Memory B cell (primary cell): ENCODE measurements around the gene GCC1.

Source experiments
- ATAC-seq: fragments of 150-1000 bp; cut with Tn5 transposase; 2 replicates; pipeline ENCODE4 v1.10.0; 2021; ENCODE audit warnings: low read depth, mild to moderate bottlenecking, moderate library complexity
- DNase-seq, 2 donors: peaks; one replicate each; pipeline ENCODE4 v3.0.0; 2022; ENCODE audit warnings: low spot score in 2 of 2
- H3K27ac Mint-ChIP-seq: one replicate; pipeline ENCODE4 v1.8.0; 2022; ENCODE audit warnings: mild to moderate bottlenecking, moderate library complexity, mixed read lengths
- H3K27me3 Mint-ChIP-seq: one replicate; pipeline ENCODE4 v1.8.0; 2022; ENCODE audit warnings: mixed read lengths
- H3K36me3 Mint-ChIP-seq: one replicate; pipeline ENCODE4 v1.8.0; 2022; ENCODE audit warnings: mild to moderate bottlenecking, mixed read lengths
- H3K4me1 Mint-ChIP-seq: one replicate; pipeline ENCODE4 v1.8.0; 2022; ENCODE audit warnings: mixed read lengths
- H3K4me3 Mint-ChIP-seq: one replicate; pipeline ENCODE4 v1.8.0; 2022; ENCODE audit warnings: mild to moderate bottlenecking, moderate library complexity, mixed read lengths
- H3K9me3 Mint-ChIP-seq: one replicate; pipeline ENCODE4 v1.8.0; 2022; ENCODE audit warnings: mixed read lengths

GCC1 gene

DNA sequence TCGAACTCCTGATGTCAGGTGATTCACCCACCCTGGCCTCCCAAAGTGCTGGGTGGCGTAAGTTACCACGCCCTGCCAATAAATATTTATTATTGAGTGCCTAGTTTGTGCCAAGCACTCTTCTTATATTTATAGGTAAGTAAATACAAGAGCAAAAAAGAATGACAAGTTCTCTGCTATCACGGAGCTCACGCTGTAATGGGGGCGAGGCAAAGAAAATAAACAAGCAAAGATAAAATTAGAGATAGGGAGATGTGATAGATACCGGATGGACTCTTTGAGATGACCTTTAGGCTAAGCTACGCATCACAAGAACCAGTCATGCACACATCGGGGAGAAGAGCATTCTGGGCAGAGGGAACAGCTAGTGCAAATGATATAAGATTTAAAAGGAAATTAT lies 46.3 kb downstream of the GCC1 start:
- H3K4me3 Mint-ChIP-seq: no peak overlapping the region
- ATAC-seq (no peak), DNase-seq (no peak)
- no peaks in the 10 kb centered on the region for H3K9me3 Mint-ChIP-seq
- H3K27ac Mint-ChIP-seq: no peak overlapping the region
- H3K4me1 Mint-ChIP-seq: peaks cover 4% of the 10 kb centered on the region
- peaks cover 2% of the 10 kb centered on the region for H3K36me3 Mint-ChIP-seq
- H3K27me3 Mint-ChIP-seq: peaks cover 20% of the 10 kb centered on the region

DNA sequence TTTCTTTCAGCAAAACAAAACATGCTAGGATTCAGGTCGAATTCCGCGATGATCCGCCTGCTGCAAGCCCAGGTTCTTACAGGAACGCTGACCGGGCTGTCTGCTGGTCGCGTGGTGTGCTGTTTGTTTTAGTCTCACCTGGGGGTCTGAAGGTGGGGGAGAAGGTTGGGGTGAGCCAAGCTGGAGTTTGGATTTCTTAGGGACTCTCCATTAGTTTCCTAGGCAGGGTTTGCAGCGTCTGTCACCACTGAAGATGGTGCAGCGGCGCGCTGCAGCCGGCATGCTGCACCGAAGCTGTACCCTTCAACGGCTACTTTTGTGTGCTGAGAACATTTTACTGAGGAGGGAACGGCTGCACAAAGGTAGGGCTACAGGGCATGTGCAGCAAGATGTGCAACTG lies 48.7 kb downstream of the GCC1 start:
- Mint-ChIP-seq H3K27ac (no peak overlapping the region), H3K36me3 (peaks cover 2% of the 10 kb centered on the region), H3K9me3 (peaks cover 3% of the 10 kb centered on the region), H3K4me1 (peaks cover 4% of the 10 kb centered on the region), H3K4me3 (no peak overlapping the region), H3K27me3 (peaks cover 20% of the 10 kb centered on the region)
- ATAC-seq (no peak), DNase-seq (no peak)

DNA sequence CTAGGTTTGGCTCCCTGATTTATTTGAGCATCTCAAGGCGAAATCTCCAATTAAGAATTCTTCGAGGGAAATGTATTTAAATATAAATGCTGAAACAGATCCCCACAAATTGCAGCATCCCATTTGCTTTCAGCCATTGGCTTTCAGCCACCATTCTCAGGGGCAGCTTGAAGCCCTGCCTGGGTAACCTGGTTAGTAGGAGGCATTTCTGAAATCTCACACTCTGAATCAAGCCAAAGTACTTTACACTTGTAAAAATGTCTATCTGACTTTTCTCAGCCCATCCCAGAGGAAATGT lies 49.1 kb downstream of the GCC1 start:
- Mint-ChIP-seq H3K27ac (no peak overlapping the region), H3K4me3 (no peak overlapping the region), H3K36me3 (peaks cover 2% of the 10 kb centered on the region), H3K27me3 (peaks cover 18% of the 10 kb centered on the region), H3K4me1 (peaks cover 4% of the 10 kb centered on the region), H3K9me3 (peaks cover 3% of the 10 kb centered on the region)
- DNase-seq (no peak), ATAC-seq (no peak)

DNA sequence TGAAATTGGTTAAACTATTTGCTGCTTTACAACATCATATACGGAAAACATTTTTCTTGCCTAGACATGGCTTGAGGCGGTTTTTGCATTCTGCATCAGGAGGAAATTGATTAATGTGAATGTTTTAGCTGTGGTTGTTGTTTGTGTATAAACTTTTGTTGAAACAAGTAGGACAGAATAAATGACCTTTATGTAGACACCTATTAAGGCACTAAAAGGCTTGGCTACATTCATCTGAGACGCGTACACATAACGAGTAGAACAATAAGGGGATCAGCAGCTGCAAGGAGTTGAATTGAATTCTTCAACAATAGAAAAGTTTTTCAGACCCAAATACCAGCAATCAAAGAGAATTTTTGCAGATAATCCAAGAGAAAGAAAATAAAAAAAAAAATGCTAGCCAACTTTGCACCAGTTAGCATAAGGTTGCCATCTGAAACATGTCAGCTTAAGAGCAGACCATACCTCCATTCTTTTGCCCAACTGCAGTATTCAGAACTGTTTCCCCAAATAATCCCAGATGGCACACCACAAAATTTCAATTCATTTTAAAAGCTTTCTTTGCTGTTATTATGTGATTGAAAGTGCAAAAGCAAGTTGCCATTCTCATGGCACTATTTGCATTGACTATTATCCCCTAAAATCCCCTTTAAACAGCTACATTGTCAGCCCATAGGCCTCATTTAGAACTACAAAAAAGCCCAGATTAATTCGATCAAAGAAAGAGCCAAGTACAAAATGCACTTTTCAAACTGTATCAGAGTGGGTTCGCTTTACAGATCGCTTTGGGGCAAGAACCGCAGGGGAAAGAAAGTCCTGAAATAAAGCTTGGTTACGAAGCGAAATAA lies 49.6 kb downstream of the GCC1 start:
- peaks cover 2% of the 10 kb centered on the region for H3K36me3 Mint-ChIP-seq
- peaks cover 17% of the 10 kb centered on the region for H3K27me3 Mint-ChIP-seq

DNA sequence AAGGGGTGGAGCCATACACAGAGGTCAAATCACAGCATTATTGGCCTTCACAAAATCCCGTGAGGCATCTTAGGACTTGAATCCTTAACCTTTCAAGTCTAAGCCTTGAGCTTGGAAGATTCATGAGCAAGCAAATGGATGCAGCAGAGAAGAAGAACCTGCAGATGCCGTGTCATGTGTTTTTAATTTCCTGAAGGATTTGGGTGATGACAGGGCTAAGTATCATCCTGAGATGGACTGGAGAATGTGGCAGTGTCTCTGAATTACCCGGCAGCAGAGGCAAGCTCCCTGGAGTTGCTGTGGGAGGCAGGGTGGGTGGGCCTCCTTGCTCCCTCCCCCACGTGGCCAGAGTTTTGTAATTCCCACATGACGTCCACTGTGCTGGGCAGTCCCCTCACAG lies 50.8 kb downstream of the GCC1 start:
- H3K27ac Mint-ChIP-seq: no peak overlapping the region
- DNase-seq (no peak), ATAC-seq (no peak)
- peaks cover 12% of the 10 kb centered on the region for H3K27me3 Mint-ChIP-seq
- peaks cover 7% of the 10 kb centered on the region for H3K9me3 Mint-ChIP-seq
- H3K4me1 Mint-ChIP-seq: peaks cover 4% of the 10 kb centered on the region
- no peak overlapping the region for H3K4me3 Mint-ChIP-seq
- no peaks in the 10 kb centered on the region for H3K36me3 Mint-ChIP-seq

More for the DNA sequence above, 49.6 kb downstream of the GCC1 start:
- ATAC-seq (no peak), DNase-seq (no peak)
- no peak overlapping the region for H3K27ac Mint-ChIP-seq
- no peak overlapping the region for H3K4me3 Mint-ChIP-seq
- H3K4me1 Mint-ChIP-seq: peaks cover 4% of the 10 kb centered on the region
- H3K9me3 Mint-ChIP-seq: peaks cover 3% of the 10 kb centered on the region

DNA sequence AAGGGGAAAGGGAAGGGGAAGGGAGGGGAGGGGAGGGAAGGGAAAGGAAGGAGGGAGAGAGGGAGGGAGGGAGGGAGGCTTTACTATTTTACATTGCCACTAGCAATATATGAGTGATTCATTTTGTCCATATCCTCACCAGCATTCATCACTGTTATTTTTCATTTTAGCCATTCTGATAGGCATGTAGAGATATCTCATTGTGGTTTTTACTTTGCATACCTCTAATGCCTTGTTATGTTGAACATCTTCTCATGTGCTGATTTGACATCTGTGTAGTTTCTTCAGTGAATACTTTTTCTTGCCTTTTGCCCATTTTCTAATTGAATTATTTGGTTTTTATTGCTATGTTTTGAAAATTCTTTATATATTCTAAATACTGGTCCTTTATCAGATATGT lies 52.7 kb downstream of the GCC1 start:
- peaks cover 4% of the 10 kb centered on the region for H3K4me1 Mint-ChIP-seq
- no peaks in the 10 kb centered on the region for H3K36me3 Mint-ChIP-seq
- peaks cover 10% of the 10 kb centered on the region for H3K27me3 Mint-ChIP-seq
- DNase-seq (no peak), ATAC-seq (no peak)
- H3K4me3 Mint-ChIP-seq: no peak overlapping the region
- H3K27ac Mint-ChIP-seq: no peak overlapping the region
- peaks cover 13% of the 10 kb centered on the region for H3K9me3 Mint-ChIP-seq

DNA sequence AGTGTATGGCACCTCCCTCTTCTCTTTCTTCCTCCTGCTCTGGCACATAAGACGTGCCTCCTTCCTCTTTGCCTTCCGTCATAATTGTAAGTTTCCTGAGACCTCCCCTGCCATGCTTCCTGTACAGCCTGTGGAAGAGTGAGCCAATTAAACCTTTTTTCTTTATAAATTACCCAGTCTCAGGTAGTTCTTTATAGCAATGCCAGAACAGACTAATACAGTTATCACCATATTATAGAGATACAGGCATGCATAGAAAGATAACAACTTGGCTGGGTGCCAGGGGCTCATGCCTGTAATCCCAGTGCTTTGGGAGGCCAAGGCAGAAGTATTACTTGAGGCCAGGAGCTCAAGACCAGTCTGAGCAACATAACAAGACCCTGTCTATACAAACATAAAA lies 53.2 kb downstream of the GCC1 start:
- DNase-seq: no peak
- peaks cover 13% of the 10 kb centered on the region for H3K9me3 Mint-ChIP-seq
- peaks cover 4% of the 10 kb centered on the region for H3K4me1 Mint-ChIP-seq
- H3K27ac Mint-ChIP-seq: no peak overlapping the region
- H3K36me3 Mint-ChIP-seq: no peaks in the 10 kb centered on the region
- no peak overlapping the region for H3K4me3 Mint-ChIP-seq
- no peak for ATAC-seq
- H3K27me3 Mint-ChIP-seq: peaks cover 10% of the 10 kb centered on the region
